ENCODE measurements around the gene THAP3.

DNA sequence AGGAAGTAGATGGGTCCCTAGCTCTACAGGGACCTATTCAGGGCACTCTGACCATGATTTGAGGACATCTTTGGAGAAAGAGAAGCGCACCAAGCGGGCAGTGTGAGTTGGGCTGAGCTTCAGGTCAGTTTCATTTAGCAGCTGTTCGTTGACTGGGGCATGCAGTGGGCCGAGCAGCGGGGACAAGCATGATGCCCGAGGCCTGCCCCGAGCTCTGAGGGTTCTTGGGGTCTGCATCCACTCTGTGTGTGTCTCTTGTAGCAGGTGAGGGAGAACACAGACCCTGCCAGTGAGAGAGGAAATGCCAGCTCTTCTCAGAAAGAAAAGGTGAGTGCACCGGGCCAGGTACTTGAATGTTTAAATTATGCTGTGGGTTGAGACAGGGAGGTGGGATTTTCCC is 5.4 kb downstream of the THAP3 start:
- TF ChIP-seq, protein P1, sequence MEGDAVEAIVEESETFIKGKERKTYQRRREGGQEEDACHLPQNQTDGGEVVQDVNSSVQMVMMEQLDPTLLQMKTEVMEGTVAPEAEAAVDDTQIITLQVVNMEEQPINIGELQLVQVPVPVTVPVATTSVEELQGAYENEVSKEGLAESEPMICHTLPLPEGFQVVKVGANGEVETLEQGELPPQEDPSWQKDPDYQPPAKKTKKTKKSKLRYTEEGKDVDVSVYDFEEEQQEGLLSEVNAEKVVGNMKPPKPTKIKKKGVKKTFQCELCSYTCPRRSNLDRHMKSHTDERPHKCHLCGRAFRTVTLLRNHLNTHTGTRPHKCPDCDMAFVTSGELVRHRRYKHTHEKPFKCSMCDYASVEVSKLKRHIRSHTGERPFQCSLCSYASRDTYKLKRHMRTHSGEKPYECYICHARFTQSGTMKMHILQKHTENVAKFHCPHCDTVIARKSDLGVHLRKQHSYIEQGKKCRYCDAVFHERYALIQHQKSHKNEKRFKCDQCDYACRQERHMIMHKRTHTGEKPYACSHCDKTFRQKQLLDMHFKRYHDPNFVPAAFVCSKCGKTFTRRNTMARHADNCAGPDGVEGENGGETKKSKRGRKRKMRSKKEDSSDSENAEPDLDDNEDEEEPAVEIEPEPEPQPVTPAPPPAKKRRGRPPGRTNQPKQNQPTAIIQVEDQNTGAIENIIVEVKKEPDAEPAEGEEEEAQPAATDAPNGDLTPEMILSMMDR (IDR thresholded peaks at IDR 0.05) = no peak
- TF ChIP-seq POLR2A (IDR thresholded peaks at IDR 0.05) = no peak

Measured in body of pancreas (tissue), 4 donors.